Peyer's patch (tissue), 4 donors: ENCODE measurements around the gene TMEM53.

Experiments
- CTCF ChIP-seq, 6 experiments: fragments of 450-650 bp in 4 of 6; fragments of 200-600 bp in 2 of 6; sonication (generic) in 1 of 6; IDR thresholded peaks; one replicate each; pipeline ENCODE4 v1.5.1; 2017 to 2019; ENCODE audit warnings: antibody characterized with exemption in 6 of 6, mild to moderate bottlenecking in 3 of 6, moderate library complexity in 1 of 6
- POLR2A ChIP-seq, 2 donors: fragments of 450-650 bp; IDR thresholded peaks; one replicate each; pipeline ENCODE4 v1.5.1; 2017; ENCODE audit warnings: antibody characterized with exemption in 2 of 2, mild to moderate bottlenecking in 2 of 2, moderate library complexity in 2 of 2

GRCh38 chr1:44628962-44629756, 45.1 kb downstream of the TMEM53 start:
- no peak for TF ChIP-seq CTCF (IDR thresholded peaks at IDR 0.05)
- TF ChIP-seq POLR2A (IDR thresholded peaks at IDR 0.05) = no peak
